GM23338 (cell line): Measurements from ENCODE around the gene CPLX4. TPM values are rescaled to one million over a fixed set of nuclear protein-coding genes. Genes with fewer than 3 reads are reported as not detected.

Source experiments
- ATAC-seq: fragments of 200-7000 bp; cut with Tn5 transposase; 3 replicates; pipeline ENCODE4 v1.9.1; 2020
- DNase-seq: peaks from one replicate; pipeline ENCODE4 v3.0.0-alpha.2; 2015; ENCODE audit warnings: low spot score
- H2AFZ ChIP-seq: fragments of 200-600 bp; sonication (generic); 2 replicates; pipeline ENCODE4 v1.8.0; 2016; ENCODE audit warnings: antibody characterized with exemption, mild to moderate bottlenecking, moderate library complexity
- H3F3A ChIP-seq: fragments of 200-600 bp; sonication (generic); replicated peaks from 2 replicates; pipeline ENCODE4 v1.8.0; 2017; ENCODE audit warnings: antibody characterized with exemption, mixed run types, low read depth
- H3K27ac ChIP-seq: fragments of 200-600 bp; sonication (generic); 2 replicates; pipeline ENCODE4 v1.6.1; 2016; ENCODE audit warnings: low read depth
- H3K27me3 ChIP-seq: fragments of 200-600 bp; sonication (generic); 2 replicates; pipeline ENCODE4 v1.8.0; 2016; ENCODE audit warnings: mild to moderate bottlenecking, mixed run types, moderate library complexity; ENCODE audit not compliant: insufficient read depth
- H3K36me3 ChIP-seq: fragments of 200-600 bp; sonication (generic); 2 replicates; pipeline ENCODE4 v1.8.0; 2016; ENCODE audit warnings: mild to moderate bottlenecking; ENCODE audit not compliant: insufficient read depth
- H3K4me1 ChIP-seq: fragments of 200-600 bp; sonication (generic); 2 replicates; pipeline ENCODE4 v1.8.0; 2016; ENCODE audit warnings: mild to moderate bottlenecking, moderate library complexity; ENCODE audit not compliant: insufficient read depth
- H3K4me2 ChIP-seq: fragments of 200-600 bp; sonication (generic); 2 replicates; pipeline ENCODE4 v1.7.1; 2017; ENCODE audit warnings: mixed run types
- H3K4me3 ChIP-seq: fragments of 200-600 bp; sonication (generic); 2 replicates; pipeline ENCODE4 v1.6.1; 2016; ENCODE audit warnings: mixed run types
- H3K79me2 ChIP-seq: fragments of 200-600 bp; sonication (generic); replicated peaks from 2 replicates; pipeline ENCODE4 v1.8.0; 2017; ENCODE audit warnings: mild to moderate bottlenecking; ENCODE audit not compliant: insufficient read depth
- H3K9me2 ChIP-seq: fragments of 200-600 bp; sonication (generic); 2 replicates; pipeline ENCODE4 v1.8.0; 2017; ENCODE audit not compliant: insufficient read depth
- H4K20me1 ChIP-seq: fragments of 200-600 bp; sonication (generic); replicated peaks from 2 replicates; pipeline ENCODE4 v1.8.0; 2017; ENCODE audit warnings: mild to moderate bottlenecking; ENCODE audit not compliant: insufficient read depth
- H3K27ac Mint-ChIP-seq: 2 replicates; pipeline ENCODE4 v1.8.0; 2020; ENCODE audit warnings: inconsistent platforms, mild to moderate bottlenecking, moderate library complexity, mixed read lengths
- H3K27me3 Mint-ChIP-seq: 3 replicates; pipeline ENCODE4 v1.8.0; 2022; ENCODE audit warnings: low read depth, mild to moderate bottlenecking, moderate library complexity, mixed read lengths, inconsistent platforms; ENCODE audit not compliant: insufficient read depth, poor library complexity
- H3K36me3 Mint-ChIP-seq: 3 replicates; pipeline ENCODE4 v1.8.0; 2021; ENCODE audit warnings: low read depth, mild to moderate bottlenecking, inconsistent platforms, moderate library complexity, mixed read lengths
- H3K4me1 Mint-ChIP-seq: 3 replicates; pipeline ENCODE4 v1.8.0; 2020; ENCODE audit warnings: mild to moderate bottlenecking, inconsistent platforms, mixed read lengths
- H3K4me3 Mint-ChIP-seq: 3 replicates; pipeline ENCODE4 v1.8.0; 2021; ENCODE audit warnings: moderate library complexity, mild to moderate bottlenecking, inconsistent platforms, mixed read lengths
- H3K9me3 Mint-ChIP-seq: 3 replicates; pipeline ENCODE4 v1.8.0; 2020; ENCODE audit warnings: moderate library complexity, mild to moderate bottlenecking, inconsistent platforms, mixed read lengths
- CREB1 ChIP-seq: fragments of 250-450 bp; sonication (Bioruptor Pico); IDR thresholded peaks from 2 replicates; pipeline ENCODE4 v1.5.0; 2020; ENCODE audit warnings: low read depth, mild to moderate bottlenecking, moderate library complexity
- CTCF ChIP-seq, 2 experiments: fragments of 200-600 bp in 1 of 2; sonication (generic) in 1 of 2; conservative IDR thresholded peaks; 2 replicates each; pipeline versions ENCODE4 v1.5.1 to v1.6.1; 2016 to 2017; ENCODE audit warnings: antibody characterized with exemption in 2 of 2, low read depth in 2 of 2, mild to moderate bottlenecking in 2 of 2, moderate library complexity in 1 of 2
- EZH2 ChIP-seq: fragments of 200-600 bp; sonication (generic); IDR thresholded peaks from one replicate; pipeline ENCODE4 v1.8.0; 2017; ENCODE audit warnings: antibody characterized with exemption, mild to moderate bottlenecking, low read depth; ENCODE audit not compliant: unreplicated experiment
- POLR2AphosphoS5 ChIP-seq: IDR thresholded peaks from 2 replicates; pipeline ENCODE4 v1.6.1; 2016; ENCODE audit warnings: antibody characterized with exemption, low read depth
- ZNF331 ChIP-seq: fragments of 250-450 bp; sonication (Bioruptor Pico); IDR thresholded peaks from 2 replicates; pipeline ENCODE4 v1.5.0; 2020; ENCODE audit warnings: low read depth, mild to moderate bottlenecking, moderate library complexity
- polyA plus RNA-seq: library from polyadenylated mRNA; unstranded; fragments of >200 nt; fragmentation: Nextera tagmentation; extraction: Ambion mirVana; gene quantifications from 2 replicates; pipeline ENCODE4 v1.2.1, GENCODE V29; 2016
- total RNA-seq: library from RNA; depleted of rRNA; stranded (reverse); fragments of >200 nt; shearing (Covaris generic); gene quantifications from 2 replicates; pipeline ENCODE4 v1.2.3, GENCODE V29; 2014
- TF ChIP-seq, protein P1 (sequence below): IDR thresholded peaks from 2 replicates; pipeline ENCODE4 v1.6.1; 2016; ENCODE audit warnings: antibody characterized with exemption
- TF ChIP-seq, protein P2 (sequence below): IDR thresholded peaks from one replicate; pipeline ENCODE4 v1.6.1; 2018; ENCODE audit warnings: antibody characterized with exemption; ENCODE audit not compliant: unreplicated experiment

Gene CPLX4
- total and polyA plus RNA-seq, 2 experiments from 2014 or later: not detected

- peak overlapping the region; percentile 27; the same call in 2 of the 3 replicates for H3K4me3 Mint-ChIP-seq
Observed at GRCh38 chr18:59265974-59266369, 52.5 kb downstream of the CPLX4 start.

GRCh38 chr18:59265246-59265973 is 53.0 kb downstream of the CPLX4 start:
- Histone ChIP-seq H3K9me2 (no peaks in the 10 kb centered on the region), H3K27ac (no peak overlapping the region), H3K4me2 (peak overlapping the region; percentile 79), H3K4me1 (peaks cover 46% of the 10 kb centered on the region), H3K27me3 (peaks cover 98% of the 10 kb centered on the region), H3F3A (peaks cover 11% of the 10 kb centered on the region), H3K4me3 (peak overlapping the region; percentile 57), H4K20me1 (peaks cover 10% of the 10 kb centered on the region; the same call in 1 of the 2 replicates), H3K36me3 (no peaks in the 10 kb centered on the region; the same call in 1 of the 2 replicates), H3K79me2 (no peaks in the 10 kb centered on the region), H2AFZ (peak overlapping the region; percentile 76; the same call in 1 of the 2 replicates)
- TF ChIP-seq ZNF331 (CRISPR knock-in tag) (no peak), EZH2 (peak; percentile 88)
- DNase-seq (peak; percentile 96), ATAC-seq (peak; percentile 61)
- H3K27ac Mint-ChIP-seq: no peak overlapping the region
- peaks cover 31% of the 10 kb centered on the region for H3K4me1 Mint-ChIP-seq
- H3K27me3 Mint-ChIP-seq: peaks cover 92% of the 10 kb centered on the region
- no peaks in the 10 kb centered on the region; the same call in 2 of the 3 replicates for H3K36me3 Mint-ChIP-seq
- H3K4me3 Mint-ChIP-seq: peak overlapping the region; percentile 67
- peaks cover 7% of the 10 kb centered on the region; the same call in 2 of the 3 replicates for H3K9me3 Mint-ChIP-seq

More at GRCh38 chr18:59265974-59266369, 52.5 kb downstream of the CPLX4 start:
- no peak for TF ChIP-seq CREB1 (CRISPR knock-in tag)
- TF ChIP-seq CTCF (conservative IDR thresholded peaks at IDR 0.05; ENCODE audit: low read depth in 2 of 2): no peak
- TF ChIP-seq POLR2AphosphoS5: no peak
- Histone ChIP-seq H3K4me1 (peaks cover 51% of the 10 kb centered on the region), H3K79me2 (no peaks in the 10 kb centered on the region), H3K4me3 (peak overlapping the region; percentile 57), H3K27me3 (peaks cover 98% of the 10 kb centered on the region), H3K36me3 (no peaks in the 10 kb centered on the region; the same call in 1 of the 2 replicates), H3K4me2 (peak overlapping the region; percentile 79; the same call in 1 of the 2 replicates), H3K27ac (no peak overlapping the region), H2AFZ (no peak overlapping the region), H4K20me1 (peaks cover 11% of the 10 kb centered on the region), H3K9me2 (no peaks in the 10 kb centered on the region), H3F3A (peaks cover 16% of the 10 kb centered on the region)
- no peaks in the 10 kb centered on the region; the same call in 2 of the 3 replicates for H3K36me3 Mint-ChIP-seq
- DNase-seq (peak; percentile 2), ATAC-seq (no peak)
- peaks cover 34% of the 10 kb centered on the region for H3K4me1 Mint-ChIP-seq
- no peak overlapping the region for H3K27ac Mint-ChIP-seq
- peaks cover 94% of the 10 kb centered on the region for H3K27me3 Mint-ChIP-seq
- H3K9me3 Mint-ChIP-seq: peaks cover 8% of the 10 kb centered on the region; the same call in 2 of the 3 replicates

GRCh38 chr18:59264651-59265245 is 53.7 kb downstream of the CPLX4 start:
- ATAC-seq: peak; percentile 29
- peaks cover 26% of the 10 kb centered on the region for H3K4me1 Mint-ChIP-seq
- H3K27me3 Mint-ChIP-seq: peaks cover 86% of the 10 kb centered on the region
- TF ChIP-seq, protein P1, sequence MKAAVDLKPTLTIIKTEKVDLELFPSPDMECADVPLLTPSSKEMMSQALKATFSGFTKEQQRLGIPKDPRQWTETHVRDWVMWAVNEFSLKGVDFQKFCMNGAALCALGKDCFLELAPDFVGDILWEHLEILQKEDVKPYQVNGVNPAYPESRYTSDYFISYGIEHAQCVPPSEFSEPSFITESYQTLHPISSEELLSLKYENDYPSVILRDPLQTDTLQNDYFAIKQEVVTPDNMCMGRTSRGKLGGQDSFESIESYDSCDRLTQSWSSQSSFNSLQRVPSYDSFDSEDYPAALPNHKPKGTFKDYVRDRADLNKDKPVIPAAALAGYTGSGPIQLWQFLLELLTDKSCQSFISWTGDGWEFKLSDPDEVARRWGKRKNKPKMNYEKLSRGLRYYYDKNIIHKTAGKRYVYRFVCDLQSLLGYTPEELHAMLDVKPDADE: no peak
- TF ChIP-seq CTCF (conservative IDR thresholded peaks at IDR 0.05; ENCODE audit: low read depth in 2 of 2) (peak; percentile 12 to 27; a peak in 1 of 4 replicates), ZNF331 (CRISPR knock-in tag) (no peak), POLR2AphosphoS5 (no peak)
- TF ChIP-seq, protein P2, sequence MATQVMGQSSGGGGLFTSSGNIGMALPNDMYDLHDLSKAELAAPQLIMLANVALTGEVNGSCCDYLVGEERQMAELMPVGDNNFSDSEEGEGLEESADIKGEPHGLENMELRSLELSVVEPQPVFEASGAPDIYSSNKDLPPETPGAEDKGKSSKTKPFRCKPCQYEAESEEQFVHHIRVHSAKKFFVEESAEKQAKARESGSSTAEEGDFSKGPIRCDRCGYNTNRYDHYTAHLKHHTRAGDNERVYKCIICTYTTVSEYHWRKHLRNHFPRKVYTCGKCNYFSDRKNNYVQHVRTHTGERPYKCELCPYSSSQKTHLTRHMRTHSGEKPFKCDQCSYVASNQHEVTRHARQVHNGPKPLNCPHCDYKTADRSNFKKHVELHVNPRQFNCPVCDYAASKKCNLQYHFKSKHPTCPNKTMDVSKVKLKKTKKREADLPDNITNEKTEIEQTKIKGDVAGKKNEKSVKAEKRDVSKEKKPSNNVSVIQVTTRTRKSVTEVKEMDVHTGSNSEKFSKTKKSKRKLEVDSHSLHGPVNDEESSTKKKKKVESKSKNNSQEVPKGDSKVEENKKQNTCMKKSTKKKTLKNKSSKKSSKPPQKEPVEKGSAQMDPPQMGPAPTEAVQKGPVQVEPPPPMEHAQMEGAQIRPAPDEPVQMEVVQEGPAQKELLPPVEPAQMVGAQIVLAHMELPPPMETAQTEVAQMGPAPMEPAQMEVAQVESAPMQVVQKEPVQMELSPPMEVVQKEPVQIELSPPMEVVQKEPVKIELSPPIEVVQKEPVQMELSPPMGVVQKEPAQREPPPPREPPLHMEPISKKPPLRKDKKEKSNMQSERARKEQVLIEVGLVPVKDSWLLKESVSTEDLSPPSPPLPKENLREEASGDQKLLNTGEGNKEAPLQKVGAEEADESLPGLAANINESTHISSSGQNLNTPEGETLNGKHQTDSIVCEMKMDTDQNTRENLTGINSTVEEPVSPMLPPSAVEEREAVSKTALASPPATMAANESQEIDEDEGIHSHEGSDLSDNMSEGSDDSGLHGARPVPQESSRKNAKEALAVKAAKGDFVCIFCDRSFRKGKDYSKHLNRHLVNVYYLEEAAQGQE: no peak

More at GRCh38 chr18:59264651-59265245, 53.7 kb downstream of the CPLX4 start:
- Mint-ChIP-seq H3K9me3 (peaks cover 7% of the 10 kb centered on the region; the same call in 2 of the 3 replicates), H3K36me3 (no peaks in the 10 kb centered on the region; the same call in 2 of the 3 replicates), H3K4me3 (peak overlapping the region; percentile 67), H3K27ac (no peak overlapping the region)
- Histone ChIP-seq H4K20me1 (peaks cover 10% of the 10 kb centered on the region; the same call in 1 of the 2 replicates), H3K4me2 (peak overlapping the region; percentile 79), H3K79me2 (no peaks in the 10 kb centered on the region), H3K27me3 (peaks cover 98% of the 10 kb centered on the region), H3K9me2 (no peaks in the 10 kb centered on the region), H3K4me3 (peak overlapping the region; percentile 57), H3F3A (peaks cover 7% of the 10 kb centered on the region; the same call in 1 of the 2 replicates), H3K27ac (no peak overlapping the region), H3K4me1 (peaks cover 39% of the 10 kb centered on the region), H3K36me3 (no peaks in the 10 kb centered on the region; the same call in 1 of the 2 replicates), H2AFZ (peak overlapping the region; percentile 76)
- DNase-seq: peak; percentile 56
